Activated CD4-positive, alpha-beta T cell treated with anti-CD3 and anti-CD28 coated beads for 36 hours (primary cell): ENCODE results near the gene TMEM256. TPM values are rescaled to one million over a fixed set of nuclear protein-coding genes. Genes with fewer than 3 reads are reported as not detected.

ENCODE experiments used
- ATAC-seq: fragments of 200-7000 bp; cut with Tn5 transposase; one replicate; pipeline ENCODE4 v1.10.0; 2021; ENCODE audit warnings: mild to moderate bottlenecking, moderate library complexity
- CTCF ChIA-PET: fragments of 350-600 bp; sonication (Branson Sonifier 250); formaldehyde crosslinking; loops from one replicate; lab custom pipeline; 2021; ENCODE audit warnings: antibody characterized with exemption; lab: Charles Lee
- POLR2A ChIA-PET: fragments of 350-600 bp; sonication (Branson Sonifier 250); formaldehyde crosslinking; loops from one replicate; lab custom pipeline; 2021; ENCODE audit warnings: antibody characterized with exemption, inconsistent platforms; lab: Charles Lee
- DNase-seq: peaks from one replicate; pipeline ENCODE4 v3.0.0-alpha.2; 2020
- H3K27ac Mint-ChIP-seq: one replicate; pipeline ENCODE4 v1.8.0; 2021; ENCODE audit warnings: mixed read lengths
- H3K27me3 Mint-ChIP-seq: one replicate; pipeline ENCODE4 v1.8.0; 2021; ENCODE audit warnings: mixed read lengths
- H3K36me3 Mint-ChIP-seq: one replicate; pipeline ENCODE4 v1.8.0; 2021; ENCODE audit warnings: low read depth, mixed read lengths
- H3K4me1 Mint-ChIP-seq: one replicate; pipeline ENCODE4 v1.8.0; 2021; ENCODE audit warnings: mixed read lengths
- H3K4me3 Mint-ChIP-seq: one replicate; pipeline ENCODE4 v1.8.0; 2021; ENCODE audit warnings: mild to moderate bottlenecking, moderate library complexity, mixed read lengths
- H3K9me3 Mint-ChIP-seq: one replicate; pipeline ENCODE4 v1.8.0; 2021; ENCODE audit warnings: low read depth, mixed read lengths
- intact Hi-C, 2 experiments: fragments of 100-400 bp; cut with DNase I in 1 of 2; cut with micrococcal nuclease in 1 of 2; formaldehyde crosslinking; loops; one replicate each; pipeline versions ENCODE4 v1.14.2 to v1.15.1; 2022 to 2024; cut with DNase I, micrococcal nuclease
- total RNA-seq, 2 experiments: library from RNA; stranded (reverse); gene quantifications; one replicate each; pipeline ENCODE4 v1.2.3, GENCODE V29; 2021

Gene TMEM256
- total RNA-seq, 2 experiments from 2014 or later = 55.8 to 58.1 TPM

- Mint-ChIP-seq H3K9me3 (no peaks in the 10 kb centered on the region), H3K4me3 (peak within 1 kb of the TSS; percentile 88), H3K36me3 (peaks cover 23% of the 10 kb centered on the region), H3K27me3 (no peaks in the 10 kb centered on the region), H3K27ac (peak within 1 kb of the TSS; percentile 95), H3K4me1 (peaks cover 26% of the 10 kb centered on the region)
- peak; percentile 86 for ATAC-seq
- POLR2A ChIA-PET = interaction anchor here (0.6 to 1.0 kb wide), 2 partner anchors 49 to 80 kb away, joined by 3 to 4 read pairs; no protein-coding TSS in a partner anchor
- peak; percentile 90 for DNase-seq
- intact Hi-C loops = loop anchor here (1.0 to 2.0 kb wide), 13 partner anchors 10 to 292 kb away; partner anchors contain the start of genes TMEM256 (in 2 of the 2), ELP5 (in 1 of the 2), NEURL4 (in 1 of the 2) and POLR2A (in 1 of the 2)
- CTCF ChIA-PET = interaction anchor here (0.6 to 1.3 kb wide), 6 partner anchors 8 to 198 kb away, joined by 3 to 4 read pairs (median 3); partner anchors contain the start of gene TMEM256
These were observed 9.3 kb downstream of the TMEM256 start, which contains the start of gene PLSCR3 for GRCh38 chr17:7394452-7395191. PLSCR3 (minus strand) TSS chr17:7394525; CDS start chr17:7394110, 415 bp downstream.

- Mint-ChIP-seq H3K27me3 (no peaks in the 10 kb centered on the region), H3K4me1 (peaks cover 26% of the 10 kb centered on the region), H3K4me3 (peak overlapping the region; percentile 88), H3K9me3 (no peaks in the 10 kb centered on the region), H3K36me3 (peaks cover 25% of the 10 kb centered on the region), H3K27ac (peak overlapping the region; percentile 64)
- peak; percentile 57 for ATAC-seq
- intact Hi-C loops = loop anchor here (1.0 to 2.0 kb wide), 13 partner anchors 10 to 293 kb away; partner anchors contain the start of genes TMEM256 (in 2 of the 2), ELP5 (in 1 of the 2), NEURL4 (in 1 of the 2) and POLR2A (in 1 of the 2)
- peak; percentile 73 for DNase-seq
- POLR2A ChIA-PET = interaction anchor here (0.6 to 1.0 kb wide), 2 partner anchors 50 to 79 kb away, joined by 3 to 4 read pairs; no protein-coding TSS in a partner anchor
- CTCF ChIA-PET = interaction anchor here (0.6 to 1.3 kb wide), 7 partner anchors 9 to 199 kb away, joined by 3 to 4 read pairs (median 3); partner anchors contain the start of gene TMEM256
These were observed 10.1 kb downstream of the TMEM256 start for GRCh38 chr17:7393613-7394451.

GRCh38 chr17:7392696-7393612 lies 10.9 kb downstream of the TMEM256 start:
- Mint-ChIP-seq H3K27me3 (no peaks in the 10 kb centered on the region), H3K9me3 (no peaks in the 10 kb centered on the region), H3K36me3 (peaks cover 25% of the 10 kb centered on the region), H3K27ac (peak overlapping the region; percentile 31), H3K4me3 (peak overlapping the region; percentile 88), H3K4me1 (peaks cover 26% of the 10 kb centered on the region)
- intact Hi-C loops = no loop called here
- no peak for ATAC-seq
- CTCF ChIA-PET = interaction anchor here (0.7 to 1.2 kb wide), 2 partner anchors 11 to 51 kb away, joined by 3 read pairs; no protein-coding TSS in a partner anchor
- POLR2A ChIA-PET = no interaction called here
- DNase-seq = no peak

GRCh38 chr17:7391307-7391706 lies 12.6 kb downstream of the TMEM256 start:
- no peak for DNase-seq
- POLR2A ChIA-PET = no interaction called here
- intact Hi-C loops = no loop called here
- Mint-ChIP-seq H3K36me3 (peaks cover 27% of the 10 kb centered on the region), H3K4me1 (peaks cover 26% of the 10 kb centered on the region), H3K27me3 (no peaks in the 10 kb centered on the region), H3K4me3 (no peak overlapping the region), H3K9me3 (no peaks in the 10 kb centered on the region), H3K27ac (no peak overlapping the region)
- no peak for ATAC-seq
- CTCF ChIA-PET = no interaction called here

- POLR2A ChIA-PET = no interaction called here
- intact Hi-C loops = no loop called here
- DNase-seq (no peak), ATAC-seq (no peak)
- Mint-ChIP-seq H3K27me3 (no peaks in the 10 kb centered on the region), H3K4me3 (no peak overlapping the region), H3K9me3 (no peaks in the 10 kb centered on the region), H3K27ac (no peak overlapping the region), H3K36me3 (peaks cover 27% of the 10 kb centered on the region), H3K4me1 (peaks cover 26% of the 10 kb centered on the region)
- CTCF ChIA-PET = no interaction called here
These were observed 13.7 kb downstream of the TMEM256 start for GRCh38 chr17:7389924-7390910.

GRCh38 chr17:7388856-7389255 lies 15.0 kb downstream of the TMEM256 start:
- ChIA-PET POLR2A (interaction anchor here (0.6 kb wide), 1 partner anchor 11 kb away, joined by 6 read pairs; no protein-coding TSS in a partner anchor), CTCF (interaction anchor here (0.6 to 0.8 kb wide), 2 partner anchors 20 to 58 kb away, joined by 3 read pairs; no protein-coding TSS in a partner anchor)
- Mint-ChIP-seq H3K36me3 (peaks cover 27% of the 10 kb centered on the region), H3K4me3 (no peak overlapping the region), H3K4me1 (peaks cover 27% of the 10 kb centered on the region), H3K27ac (no peak overlapping the region), H3K9me3 (no peaks in the 10 kb centered on the region), H3K27me3 (no peaks in the 10 kb centered on the region)
- intact Hi-C loops = no loop called here
- ATAC-seq (no peak), DNase-seq (no peak)

GRCh38 chr17:7384489-7385081 lies 19.3 kb downstream of the TMEM256 start:
- ChIA-PET POLR2A (interaction anchor here (0.6 kb wide), 1 partner anchor 16 kb away, joined by 7 read pairs; no protein-coding TSS in a partner anchor), CTCF (interaction anchor here (0.6 to 1.5 kb wide), 3 partner anchors 19 to 31 kb away, joined by 3 to 4 read pairs (median 3); partner anchors contain the start of gene TMEM256)
- Mint-ChIP-seq H3K36me3 (peaks cover 5% of the 10 kb centered on the region), H3K4me3 (peak overlapping the region; percentile 73), H3K27me3 (peaks cover 25% of the 10 kb centered on the region), H3K9me3 (no peaks in the 10 kb centered on the region), H3K4me1 (peaks cover 10% of the 10 kb centered on the region), H3K27ac (peak overlapping the region; percentile 70)
- intact Hi-C loops = loop anchor here (1.0 kb wide), 3 partner anchors 10 to 51 kb away; partner anchors contain the start of genes PLSCR3 (in 2 of the 2), TMEM102 (in 1 of the 2) and TMEM256 (in 1 of the 2)
- no peak for ATAC-seq
- DNase-seq = no peak

GRCh38 chr17:7383742-7384488 lies 20.0 kb downstream of the TMEM256 start:
- Mint-ChIP-seq H3K4me3 (peak overlapping the region; percentile 73), H3K27me3 (peaks cover 31% of the 10 kb centered on the region), H3K9me3 (peaks cover 4% of the 10 kb centered on the region), H3K36me3 (peaks cover 3% of the 10 kb centered on the region), H3K27ac (peak overlapping the region; percentile 70), H3K4me1 (peaks cover 10% of the 10 kb centered on the region)
- CTCF ChIA-PET = interaction anchor here (0.6 to 1.5 kb wide), 3 partner anchors 20 to 30 kb away, joined by 3 to 4 read pairs (median 3); partner anchors contain the start of gene TMEM256
- POLR2A ChIA-PET = interaction anchor here (0.6 kb wide), 2 partner anchors 16 to 19 kb away, joined by 3 to 7 read pairs; no protein-coding TSS in a partner anchor
- intact Hi-C loops = loop anchor here (1.0 kb wide), 3 partner anchors 10 to 51 kb away; partner anchors contain the start of genes PLSCR3 (in 2 of the 2), TMEM102 (in 1 of the 2) and TMEM256 (in 1 of the 2)
- DNase-seq (peak; percentile 87), ATAC-seq (peak; percentile 97)
